MM.1S (cell line): Measurements from ENCODE around the gene COPB2.

Experiments used
- DNase-seq: peaks from one replicate; pipeline ENCODE4 v3.0.0-alpha.2; 2015
- H2AFZ ChIP-seq: fragments of 300-600 bp; sonication (generic); 2 replicates; pipeline ENCODE4 v1.6.0; 2016; ENCODE audit warnings: antibody characterized with exemption, low read length
- H3F3A ChIP-seq: fragments of 300-600 bp; sonication (generic); 2 replicates; pipeline ENCODE4 v1.6.1; 2016; ENCODE audit warnings: mild to moderate bottlenecking, antibody characterized with exemption, low read length, moderate library complexity, mixed read lengths; ENCODE audit not compliant: insufficient read depth
- H3K27ac ChIP-seq: fragments of 300-600 bp; sonication (generic); 2 replicates; pipeline ENCODE4 v1.5.1; 2016; ENCODE audit warnings: mild to moderate bottlenecking, low read length
- H3K27me3 ChIP-seq: fragments of 300-600 bp; sonication (generic); replicated peaks from 2 replicates; pipeline ENCODE4 v1.6.0; 2016; ENCODE audit warnings: low read length; ENCODE audit not compliant: insufficient read depth
- H3K36me3 ChIP-seq: fragments of 300-600 bp; sonication (generic); replicated peaks from 2 replicates; pipeline ENCODE4 v1.6.1; 2016; ENCODE audit warnings: mild to moderate bottlenecking, low read length, mixed read lengths; ENCODE audit not compliant: insufficient read depth
- H3K4me1 ChIP-seq: fragments of 300-600 bp; sonication (generic); 2 replicates; pipeline ENCODE4 v1.6.1; 2016; ENCODE audit warnings: low read length, mixed read lengths
- H3K4me2 ChIP-seq: fragments of 300-600 bp; sonication (generic); 2 replicates; pipeline ENCODE4 v1.6.0; 2016; ENCODE audit warnings: low read depth, low read length
- H3K4me3 ChIP-seq: fragments of 300-600 bp; sonication (generic); 2 replicates; pipeline ENCODE4 v1.5.1; 2016; ENCODE audit warnings: low read length, mixed read lengths
- H3K79me2 ChIP-seq: fragments of 300-600 bp; sonication (generic); 2 replicates; pipeline ENCODE4 v1.6.1; 2016; ENCODE audit warnings: mixed run types, low read length, mixed read lengths
- H3K9ac ChIP-seq: fragments of 300-600 bp; sonication (generic); 2 replicates; pipeline ENCODE4 v1.6.1; 2016; ENCODE audit warnings: low read length, mixed read lengths
- H3K9me2 ChIP-seq: fragments of 300-600 bp; sonication (generic); replicated peaks from 2 replicates; pipeline ENCODE4 v1.6.1; 2016; ENCODE audit warnings: mild to moderate bottlenecking, low read length, mixed read lengths; ENCODE audit not compliant: insufficient read depth
- H3K9me3 ChIP-seq: fragments of 300-600 bp; sonication (generic); replicated peaks from 2 replicates; pipeline ENCODE4 v1.6.1; 2016; ENCODE audit warnings: mild to moderate bottlenecking, low read length, mixed read lengths; ENCODE audit not compliant: insufficient read depth
- H4K20me1 ChIP-seq: fragments of 300-600 bp; sonication (generic); 2 replicates; pipeline ENCODE4 v1.6.1; 2016; ENCODE audit warnings: mild to moderate bottlenecking, low read length, moderate library complexity, mixed read lengths; ENCODE audit not compliant: insufficient read depth
- EZH2 ChIP-seq: fragments of 300-600 bp; sonication (generic); optimal IDR thresholded peaks from 2 replicates; pipeline ENCODE3; 2017; ENCODE audit warnings: low read depth, mild to moderate bottlenecking, antibody characterized with exemption, low read length, mixed read lengths
- EZH2phosphoT487 ChIP-seq: fragments of 300-600 bp; sonication (generic); IDR thresholded peaks from 2 replicates; pipeline ENCODE4 v1.6.1; 2018; ENCODE audit warnings: antibody characterized with exemption, low read length
- TF ChIP-seq, protein P1 (sequence below): fragments of 300-600 bp; sonication (generic); IDR thresholded peaks from 2 replicates; pipeline ENCODE4 v1.5.1; 2016; ENCODE audit warnings: antibody characterized with exemption, low read length, mixed read lengths

COPB2 gene

GRCh38 chr3:139421040-139421439 lies 31.6 kb upstream of the COPB2 start:
- H4K20me1 ChIP-seq = no peaks in the 10 kb centered on the region
- TF ChIP-seq, protein P1, sequence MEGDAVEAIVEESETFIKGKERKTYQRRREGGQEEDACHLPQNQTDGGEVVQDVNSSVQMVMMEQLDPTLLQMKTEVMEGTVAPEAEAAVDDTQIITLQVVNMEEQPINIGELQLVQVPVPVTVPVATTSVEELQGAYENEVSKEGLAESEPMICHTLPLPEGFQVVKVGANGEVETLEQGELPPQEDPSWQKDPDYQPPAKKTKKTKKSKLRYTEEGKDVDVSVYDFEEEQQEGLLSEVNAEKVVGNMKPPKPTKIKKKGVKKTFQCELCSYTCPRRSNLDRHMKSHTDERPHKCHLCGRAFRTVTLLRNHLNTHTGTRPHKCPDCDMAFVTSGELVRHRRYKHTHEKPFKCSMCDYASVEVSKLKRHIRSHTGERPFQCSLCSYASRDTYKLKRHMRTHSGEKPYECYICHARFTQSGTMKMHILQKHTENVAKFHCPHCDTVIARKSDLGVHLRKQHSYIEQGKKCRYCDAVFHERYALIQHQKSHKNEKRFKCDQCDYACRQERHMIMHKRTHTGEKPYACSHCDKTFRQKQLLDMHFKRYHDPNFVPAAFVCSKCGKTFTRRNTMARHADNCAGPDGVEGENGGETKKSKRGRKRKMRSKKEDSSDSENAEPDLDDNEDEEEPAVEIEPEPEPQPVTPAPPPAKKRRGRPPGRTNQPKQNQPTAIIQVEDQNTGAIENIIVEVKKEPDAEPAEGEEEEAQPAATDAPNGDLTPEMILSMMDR = no peak
- no peak for TF ChIP-seq EZH2phosphoT487
- TF ChIP-seq EZH2 = no peak
- H3K79me2 ChIP-seq = no peaks in the 10 kb centered on the region
- no peaks in the 10 kb centered on the region for H3K27me3 ChIP-seq
- H3K4me3 ChIP-seq = no peak overlapping the region
- DNase-seq = no peak
- no peaks in the 10 kb centered on the region for H3K36me3 ChIP-seq
- H3K9me3 ChIP-seq = no peaks in the 10 kb centered on the region
- H3K4me1 ChIP-seq = no peaks in the 10 kb centered on the region
- no peaks in the 10 kb centered on the region for H3K9me2 ChIP-seq
- no peak overlapping the region for H2AFZ ChIP-seq
- no peaks in the 10 kb centered on the region for H3F3A ChIP-seq
- no peak overlapping the region for H3K4me2 ChIP-seq
- H3K27ac ChIP-seq = no peak overlapping the region
- no peak overlapping the region for H3K9ac ChIP-seq

GRCh38 chr3:139418144-139418543 lies 28.7 kb upstream of the COPB2 start:
- TF ChIP-seq EZH2phosphoT487 = no peak
- TF ChIP-seq EZH2 = no peak
- TF ChIP-seq, protein P1 = no peak
- Histone ChIP-seq H2AFZ (no peak overlapping the region), H3K9me3 (no peaks in the 10 kb centered on the region), H3K4me1 (no peaks in the 10 kb centered on the region), H4K20me1 (no peaks in the 10 kb centered on the region), H3K4me2 (no peak overlapping the region), H3K9ac (no peak overlapping the region), H3K9me2 (no peaks in the 10 kb centered on the region), H3F3A (no peaks in the 10 kb centered on the region), H3K27me3 (no peaks in the 10 kb centered on the region), H3K79me2 (no peaks in the 10 kb centered on the region), H3K27ac (no peak overlapping the region), H3K36me3 (no peaks in the 10 kb centered on the region), H3K4me3 (no peak overlapping the region)
- DNase-seq = no peak

DNA sequence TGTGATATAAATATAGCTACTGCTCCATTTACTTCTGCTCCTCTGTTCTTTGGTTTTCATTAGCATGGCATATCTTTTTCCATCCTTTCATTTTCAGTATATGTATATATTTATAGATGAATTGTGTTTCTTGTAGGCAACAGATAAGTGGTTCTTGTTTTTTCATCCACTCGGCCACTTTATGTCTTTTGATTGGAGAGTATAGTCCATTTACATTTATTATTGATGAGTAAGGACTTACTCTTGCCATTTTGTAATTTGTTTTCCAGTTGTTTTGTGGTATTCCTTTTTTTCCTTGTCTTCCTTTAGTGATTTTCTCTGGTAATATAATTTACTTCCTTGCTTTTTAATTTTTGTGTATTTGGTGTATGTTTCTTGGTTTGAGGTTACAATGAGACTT lies 26.8 kb upstream of the COPB2 start:
- Histone ChIP-seq H3K9me3 (no peaks in the 10 kb centered on the region), H3K27ac (no peak overlapping the region), H3K4me2 (no peak overlapping the region), H2AFZ (no peak overlapping the region), H3K9ac (no peak overlapping the region), H3F3A (no peaks in the 10 kb centered on the region), H3K79me2 (no peaks in the 10 kb centered on the region), H3K4me3 (no peak overlapping the region), H3K36me3 (no peaks in the 10 kb centered on the region), H3K27me3 (no peaks in the 10 kb centered on the region), H3K4me1 (no peaks in the 10 kb centered on the region), H3K9me2 (no peaks in the 10 kb centered on the region), H4K20me1 (no peaks in the 10 kb centered on the region)
- no peak for DNase-seq
- no peak for TF ChIP-seq EZH2
- TF ChIP-seq, protein P1 = no peak
- TF ChIP-seq EZH2phosphoT487 = no peak
